ENCODE results near the gene FAR2. TPM values are rescaled to one million over a fixed set of nuclear protein-coding genes. Genes with fewer than 3 reads are reported as not detected.

Gene FAR2
- total and polyA plus RNA-seq, 2 experiments from 2014 or later, result 18.7 to 22.6 TPM

DNA sequence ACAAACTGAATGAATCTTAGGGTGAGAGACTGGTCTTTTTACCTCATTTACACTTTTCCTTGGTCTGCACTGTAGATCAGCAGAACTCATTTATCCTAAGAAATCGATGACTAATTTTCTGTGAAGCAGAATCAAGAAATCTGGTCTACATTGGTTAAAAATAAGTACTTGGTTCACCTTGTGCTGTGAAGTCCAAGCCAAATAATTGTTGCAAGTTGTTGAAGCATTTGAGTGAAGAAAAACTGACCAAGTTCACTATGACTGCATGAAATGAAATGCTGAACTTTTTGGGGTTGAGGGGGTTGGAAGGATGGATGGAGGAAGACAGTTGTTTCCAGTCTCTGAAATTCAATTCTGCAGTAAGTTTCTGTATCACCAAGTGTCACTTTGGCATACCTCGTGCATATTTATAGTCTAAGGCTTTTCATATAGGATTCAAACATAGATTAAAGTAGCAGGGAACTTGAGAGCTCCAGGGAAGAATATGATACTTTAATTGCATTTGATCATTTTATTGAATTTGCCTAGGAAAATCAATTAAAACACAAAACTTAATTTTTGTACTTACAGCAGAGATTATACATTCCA lies 75.0 kb downstream of the FAR2 start:
- no peaks in the 10 kb centered on the region for H3K27me3 ChIP-seq (ENCODE audit: insufficient read depth)
- TF ChIP-seq EZH2phosphoT487 (IDR thresholded peaks at IDR 0.05; ENCODE audit: unreplicated experiment), result no peak
- TF ChIP-seq CREB1 (CRISPR knock-in tag; IDR thresholded peaks at IDR 0.05; ENCODE audit: low read depth), result no peak
- TF ChIP-seq POLR2AphosphoS5 (IDR thresholded peaks at IDR 0.05; ENCODE audit: low read depth), result no peak
- no peak for TF ChIP-seq EZH2 (IDR thresholded peaks at IDR 0.05; ENCODE audit: low read depth, unreplicated experiment)
- TF ChIP-seq NANOG (IDR thresholded peaks at IDR 0.05; ENCODE audit: borderline replicate concordance), result no peak
- H3K27ac ChIP-seq (ENCODE audit: low read depth), result no peak overlapping the region
- H3F3A ChIP-seq (replicated peaks; ENCODE audit: low read depth), result no peaks in the 10 kb centered on the region
- no peaks in the 10 kb centered on the region for H3K27me3 Mint-ChIP-seq (ENCODE audit: insufficient read depth, low read depth, poor library complexity)
- H3K4me1 ChIP-seq (ENCODE audit: insufficient read depth), result peaks cover 34% of the 10 kb centered on the region
- H3K36me3 ChIP-seq (ENCODE audit: insufficient read depth), result no peaks in the 10 kb centered on the region
- no peak for DNase-seq (ENCODE audit: low spot score)
- H3K4me2 ChIP-seq, result no peak overlapping the region
- no peaks in the 10 kb centered on the region for H4K20me1 ChIP-seq (replicated peaks; ENCODE audit: insufficient read depth)
- no peak overlapping the region for H2AFZ ChIP-seq
- H3K4me3 Mint-ChIP-seq, result no peak overlapping the region
- H3K4me3 ChIP-seq, result no peak overlapping the region
- no peaks in the 10 kb centered on the region for H3K9me2 ChIP-seq (ENCODE audit: insufficient read depth)
- no peaks in the 10 kb centered on the region for H3K79me2 ChIP-seq (replicated peaks; ENCODE audit: insufficient read depth)
- peaks cover 38% of the 10 kb centered on the region for H3K4me1 Mint-ChIP-seq
- 0 out of 3 replicates have a peak, but pooled peaks cover 2% of the 10 kb centered on the region for H3K9me3 Mint-ChIP-seq
- H3K27ac Mint-ChIP-seq, result no peak overlapping the region
- ATAC-seq, result no peak
- H3K36me3 Mint-ChIP-seq (ENCODE audit: low read depth), result peaks cover 6% of the 10 kb centered on the region; the same call in 1 of the 3 replicates

DNA sequence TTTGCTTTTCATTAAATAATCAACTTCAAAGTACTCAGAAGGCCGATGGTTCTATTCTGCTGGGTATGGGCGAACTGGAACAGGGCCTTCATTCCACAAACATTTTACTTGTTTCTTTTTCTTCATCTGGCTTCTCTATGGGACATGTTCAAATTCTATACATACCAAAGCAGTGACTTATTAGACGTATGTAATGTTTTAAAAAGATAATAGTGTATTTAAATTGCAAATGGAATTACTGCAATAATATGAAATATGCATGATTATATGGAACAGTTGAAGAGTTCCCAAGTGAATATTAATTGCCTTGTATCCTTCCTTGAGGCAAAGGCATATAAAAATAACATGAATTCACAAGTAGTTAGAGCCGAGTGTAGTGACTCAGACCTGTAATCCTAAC lies 75.5 kb downstream of the FAR2 start:
- DNase-seq (ENCODE audit: low spot score), result no peak
- peaks cover 2% of the 10 kb centered on the region; the same call in 1 of the 3 replicates for H3K9me3 Mint-ChIP-seq

More for the DNA sequence above, 75.5 kb downstream of the FAR2 start:
- Histone ChIP-seq H3F3A (replicated peaks; ENCODE audit: low read depth) (no peaks in the 10 kb centered on the region), H4K20me1 (replicated peaks; ENCODE audit: insufficient read depth) (no peaks in the 10 kb centered on the region), H3K79me2 (replicated peaks; ENCODE audit: insufficient read depth) (no peaks in the 10 kb centered on the region), H3K27me3 (ENCODE audit: insufficient read depth) (no peaks in the 10 kb centered on the region), H3K4me1 (ENCODE audit: insufficient read depth) (peaks cover 39% of the 10 kb centered on the region), H3K4me2 (no peak overlapping the region), H3K36me3 (ENCODE audit: insufficient read depth) (no peaks in the 10 kb centered on the region), H3K27ac (ENCODE audit: low read depth) (no peak overlapping the region), H2AFZ (no peak overlapping the region), H3K9me2 (ENCODE audit: insufficient read depth) (no peaks in the 10 kb centered on the region), H3K4me3 (no peak overlapping the region)
- ATAC-seq, result no peak
- TF ChIP-seq, protein P1, sequence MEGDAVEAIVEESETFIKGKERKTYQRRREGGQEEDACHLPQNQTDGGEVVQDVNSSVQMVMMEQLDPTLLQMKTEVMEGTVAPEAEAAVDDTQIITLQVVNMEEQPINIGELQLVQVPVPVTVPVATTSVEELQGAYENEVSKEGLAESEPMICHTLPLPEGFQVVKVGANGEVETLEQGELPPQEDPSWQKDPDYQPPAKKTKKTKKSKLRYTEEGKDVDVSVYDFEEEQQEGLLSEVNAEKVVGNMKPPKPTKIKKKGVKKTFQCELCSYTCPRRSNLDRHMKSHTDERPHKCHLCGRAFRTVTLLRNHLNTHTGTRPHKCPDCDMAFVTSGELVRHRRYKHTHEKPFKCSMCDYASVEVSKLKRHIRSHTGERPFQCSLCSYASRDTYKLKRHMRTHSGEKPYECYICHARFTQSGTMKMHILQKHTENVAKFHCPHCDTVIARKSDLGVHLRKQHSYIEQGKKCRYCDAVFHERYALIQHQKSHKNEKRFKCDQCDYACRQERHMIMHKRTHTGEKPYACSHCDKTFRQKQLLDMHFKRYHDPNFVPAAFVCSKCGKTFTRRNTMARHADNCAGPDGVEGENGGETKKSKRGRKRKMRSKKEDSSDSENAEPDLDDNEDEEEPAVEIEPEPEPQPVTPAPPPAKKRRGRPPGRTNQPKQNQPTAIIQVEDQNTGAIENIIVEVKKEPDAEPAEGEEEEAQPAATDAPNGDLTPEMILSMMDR (conservative IDR thresholded peaks at IDR 0.05; ENCODE audit: low read depth in 2 of 2), result no peak
- TF ChIP-seq EZH2 (IDR thresholded peaks at IDR 0.05; ENCODE audit: low read depth, unreplicated experiment), result no peak
- no peak for TF ChIP-seq POLR2AphosphoS5 (IDR thresholded peaks at IDR 0.05; ENCODE audit: low read depth)
- no peak for TF ChIP-seq NANOG (IDR thresholded peaks at IDR 0.05; ENCODE audit: borderline replicate concordance)
- Mint-ChIP-seq H3K36me3 (ENCODE audit: low read depth) (peaks cover 6% of the 10 kb centered on the region; the same call in 1 of the 3 replicates), H3K4me1 (peaks cover 40% of the 10 kb centered on the region), H3K27ac (no peak overlapping the region), H3K27me3 (ENCODE audit: insufficient read depth, low read depth, poor library complexity) (no peaks in the 10 kb centered on the region), H3K4me3 (no peak overlapping the region)

All from GM23338 (cell line).